Left lung (tissue), 14 donors: ENCODE data around the gene SACM1L. TPM values are rescaled to one million over a fixed set of nuclear protein-coding genes. Genes with fewer than 3 reads are reported as not detected.

Source experiments
- ATAC-seq: fragments of 200-7000 bp; cut with Tn5 transposase; one replicate; pipeline ENCODE4 v1.9.1; 2020; ENCODE audit warnings: moderate library complexity
- DNase-seq, 4 donors: peaks; one replicate each; pipeline ENCODE4 v3.0.0-alpha.2; 2013 to 2020
- H3K27ac ChIP-seq, 2 donors: fragments of 200-600 bp; sonication (generic) in 1 of 2; one replicate each; pipeline versions ENCODE4 v1.5.0 to v1.8.0; 2020 to 2021
- H3K27me3 ChIP-seq, 2 donors: fragments of 200-600 bp; sonication (generic) in 1 of 2; one replicate each; pipeline versions ENCODE4 v1.5.0 to v1.8.0; 2020 to 2021
- H3K36me3 ChIP-seq, 2 donors: fragments of 200-600 bp; sonication (generic) in 1 of 2; one replicate each; pipeline versions ENCODE4 v1.5.0 to v1.8.0; 2020 to 2021
- H3K4me1 ChIP-seq, 2 donors: fragments of 200-600 bp; one replicate each; pipeline ENCODE4 v1.8.0; 2021
- H3K4me3 ChIP-seq, 2 donors: fragments of 200-600 bp; sonication (generic) in 1 of 2; one replicate each; pipeline versions ENCODE4 v1.5.0 to v1.8.0; 2020 to 2021; ENCODE audit warnings: mild to moderate bottlenecking in 1 of 2
- H3K9me3 ChIP-seq, 2 donors: fragments of 200-600 bp; sonication (generic) in 1 of 2; one replicate each; pipeline versions ENCODE4 v1.5.0 to v1.8.0; 2020 to 2021
- intact Hi-C, 2 donors: fragments of 100-400 bp; cut with DNase I; formaldehyde crosslinking; loops; one replicate each; pipeline versions ENCODE4 v1.11.2 to v1.14.2; 2022
- long read RNA-seq, 12 donors: library from polyadenylated mRNA in 2 of 12; unstranded in 2 of 12; transcript quantifications; one replicate each; pipeline ENCODE4 v2.0.0 and lab custom pipeline, GENCODE V29; 2019 to 2026
- polyA plus RNA-seq, 6 donors: library from polyadenylated mRNA; unstranded; fragments of 120-200 nt; gene quantifications; one replicate each; pipeline ENCODE4 v1.2.1, GENCODE V29; 2013; ENCODE audit not compliant: insufficient read length in 6 of 6
- total RNA-seq, 2 donors: library from RNA; stranded (reverse); fragmentation: NEBNext Ultra II Directional; extraction: Animal tissue kit (Norgen Biotek cat#: 25700); gene quantifications; one replicate each; pipeline ENCODE4 v1.2.1, GENCODE V29; 2021
- TF ChIP-seq, protein P1 (sequence below), 2 donors: fragments of 200-600 bp; sonication (generic) in 1 of 2; IDR thresholded peaks; one replicate each; pipeline versions ENCODE4 v1.5.0 to v1.8.0; 2021; ENCODE audit warnings: antibody characterized with exemption in 2 of 2
- donor health status: DM: no; HTN: yes; CAD: no.
- donor health status: DM: no; HTN: no; CAD: no.

The SACM1L gene, protein sequence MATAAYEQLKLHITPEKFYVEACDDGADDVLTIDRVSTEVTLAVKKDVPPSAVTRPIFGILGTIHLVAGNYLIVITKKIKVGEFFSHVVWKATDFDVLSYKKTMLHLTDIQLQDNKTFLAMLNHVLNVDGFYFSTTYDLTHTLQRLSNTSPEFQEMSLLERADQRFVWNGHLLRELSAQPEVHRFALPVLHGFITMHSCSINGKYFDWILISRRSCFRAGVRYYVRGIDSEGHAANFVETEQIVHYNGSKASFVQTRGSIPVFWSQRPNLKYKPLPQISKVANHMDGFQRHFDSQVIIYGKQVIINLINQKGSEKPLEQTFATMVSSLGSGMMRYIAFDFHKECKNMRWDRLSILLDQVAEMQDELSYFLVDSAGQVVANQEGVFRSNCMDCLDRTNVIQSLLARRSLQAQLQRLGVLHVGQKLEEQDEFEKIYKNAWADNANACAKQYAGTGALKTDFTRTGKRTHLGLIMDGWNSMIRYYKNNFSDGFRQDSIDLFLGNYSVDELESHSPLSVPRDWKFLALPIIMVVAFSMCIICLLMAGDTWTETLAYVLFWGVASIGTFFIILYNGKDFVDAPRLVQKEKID
- 10 to 100 TPM; 58.2 to 69.8 TPM for total RNA-seq
- 100 to 1,000 TPM in 1 of 6 donors, 10 to 100 TPM in 5; 73.7 to 100 (median 85.6) TPM for polyA plus RNA-seq
- long read RNA-seq, donor 1, transcript SACM1L-201 (20 exons, 3,723 nt): major isoform, 7 of 125 reads
- long read RNA-seq, donor 1, partial matches to known transcripts: 111 of 125 reads
- long read RNA-seq, donor 1, other reads (novel, unspliced or antisense): 0 of 125 reads
- long read RNA-seq, donor 2, transcript SACM1L-201 (20 exons, 3,723 nt): major isoform, 8 of 20 reads
- long read RNA-seq, donor 2, partial matches to known transcripts: 6 of 20 reads
- long read RNA-seq, donor 2, other reads (novel, unspliced or antisense): 0 of 20 reads
- long read RNA-seq, donor 3, transcript SACM1L-201 (20 exons, 3,723 nt): major isoform, 5 of 6 reads
- long read RNA-seq, donor 3, partial matches to known transcripts: 0 of 6 reads
- long read RNA-seq, donor 3, other reads (novel, unspliced or antisense): 0 of 6 reads
- long read RNA-seq, donor 4: 0 reads
- long read RNA-seq, donor 5, partial matches to known transcripts: 26 of 33 reads
- long read RNA-seq, donor 5, other reads (novel, unspliced or antisense): 0 of 33 reads
- long read RNA-seq, donor 6, transcript SACM1L-201 (20 exons, 3,723 nt): major isoform, 9 of 11 reads
- long read RNA-seq, donor 6, partial matches to known transcripts: 0 of 11 reads
- long read RNA-seq, donor 6, other reads (novel, unspliced or antisense): 0 of 11 reads
- long read RNA-seq, donor 7, transcript SACM1L-201 (20 exons, 3,723 nt): major isoform, 7 of 9 reads
- long read RNA-seq, donor 7, partial matches to known transcripts: 0 of 9 reads
- long read RNA-seq, donor 7, other reads (novel, unspliced or antisense): 0 of 9 reads
- long read RNA-seq, donor 8, transcript SACM1L-201 (20 exons, 3,723 nt): major isoform, 11 of 14 reads
- long read RNA-seq, donor 8, partial matches to known transcripts: 0 of 14 reads
- long read RNA-seq, donor 8, other reads (novel, unspliced or antisense): 0 of 14 reads
- long read RNA-seq, donor 9, partial matches to known transcripts: 0 of 1 reads
- long read RNA-seq, donor 9, other reads (novel, unspliced or antisense): 0 of 1 reads
- long read RNA-seq, donor 10, partial matches to known transcripts: 0 of 1 reads
- long read RNA-seq, donor 10, other reads (novel, unspliced or antisense): 1 of 1 reads
- long read RNA-seq, donor 11, transcript SACM1L-201 (20 exons, 3,723 nt): major isoform, 7 of 14 reads
- long read RNA-seq, donor 11, partial matches to known transcripts: 5 of 14 reads
- long read RNA-seq, donor 11, other reads (novel, unspliced or antisense): 0 of 14 reads
- long read RNA-seq, donor 12, transcript SACM1L-201 (20 exons, 3,723 nt): major isoform, 10 of 20 reads
- long read RNA-seq, donor 12, partial matches to known transcripts: 5 of 20 reads
- long read RNA-seq, donor 12, other reads (novel, unspliced or antisense): 0 of 20 reads

DNA sequence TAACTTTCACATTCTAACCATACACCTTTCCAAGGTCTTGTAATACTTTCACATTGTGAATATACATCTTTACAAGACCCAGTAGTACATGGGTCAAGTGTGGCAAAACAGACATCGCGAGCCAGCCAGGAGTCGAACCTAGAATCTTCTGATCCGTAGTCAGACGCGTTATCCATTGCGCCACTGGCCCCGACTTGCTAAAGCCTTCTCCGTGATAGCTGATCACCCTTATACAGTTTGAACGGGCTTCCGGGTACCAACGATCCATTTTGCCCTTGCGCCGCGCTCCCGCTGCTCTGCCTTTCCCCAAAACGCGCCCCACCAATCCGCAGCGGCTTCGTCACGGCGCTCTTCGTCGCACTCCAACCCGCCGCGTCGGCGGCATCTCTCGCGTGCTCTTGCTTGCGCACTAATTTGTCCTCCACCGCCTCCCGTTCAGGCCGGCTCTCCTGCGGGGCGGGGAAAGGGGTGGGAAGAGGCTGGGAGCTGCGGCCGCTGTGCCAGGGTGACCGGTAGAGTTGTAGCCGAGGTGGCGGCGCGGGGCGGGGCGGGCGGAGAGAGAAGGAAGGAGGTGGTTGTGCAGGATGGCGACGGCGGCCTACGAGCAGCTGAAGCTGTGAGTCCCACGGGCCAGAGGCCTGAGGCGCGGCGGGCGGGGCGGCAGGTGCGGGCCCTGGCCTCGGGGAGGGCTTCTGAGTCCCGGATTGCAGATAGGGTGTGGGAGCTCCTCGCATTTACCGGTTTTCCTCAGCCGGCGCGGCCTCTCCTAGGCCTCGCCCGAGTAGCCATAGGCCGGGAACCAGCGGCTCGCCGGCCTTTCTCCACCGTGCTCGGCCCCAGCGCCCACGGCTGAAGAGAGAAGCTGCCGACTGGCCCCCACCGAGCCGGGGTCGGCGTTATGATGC lies at the start of gene SACM1L:
SACM1L (plus strand) TSS at position 515 of the 905 bp plus-strand sequence; CDS start at position 585, 70 bp downstream.
- ATAC-seq (peak; percentile 95), DNase-seq (peak; percentile 99 to 100 (median 99))
- no peaks in the 10 kb centered on the region for H3K27me3 ChIP-seq
- H3K27ac ChIP-seq: peak within 1 kb of the TSS; percentile 91 to 96
- intact Hi-C loops: no loop called here
- H3K9me3 ChIP-seq: no peaks in the 10 kb centered on the region
- H3K4me3 ChIP-seq: peak within 1 kb of the TSS; percentile 84 to 96
- peaks cover 7 to 52% of the 10 kb centered on the region in 2 donors for H3K4me1 ChIP-seq
- TF ChIP-seq, protein P1, sequence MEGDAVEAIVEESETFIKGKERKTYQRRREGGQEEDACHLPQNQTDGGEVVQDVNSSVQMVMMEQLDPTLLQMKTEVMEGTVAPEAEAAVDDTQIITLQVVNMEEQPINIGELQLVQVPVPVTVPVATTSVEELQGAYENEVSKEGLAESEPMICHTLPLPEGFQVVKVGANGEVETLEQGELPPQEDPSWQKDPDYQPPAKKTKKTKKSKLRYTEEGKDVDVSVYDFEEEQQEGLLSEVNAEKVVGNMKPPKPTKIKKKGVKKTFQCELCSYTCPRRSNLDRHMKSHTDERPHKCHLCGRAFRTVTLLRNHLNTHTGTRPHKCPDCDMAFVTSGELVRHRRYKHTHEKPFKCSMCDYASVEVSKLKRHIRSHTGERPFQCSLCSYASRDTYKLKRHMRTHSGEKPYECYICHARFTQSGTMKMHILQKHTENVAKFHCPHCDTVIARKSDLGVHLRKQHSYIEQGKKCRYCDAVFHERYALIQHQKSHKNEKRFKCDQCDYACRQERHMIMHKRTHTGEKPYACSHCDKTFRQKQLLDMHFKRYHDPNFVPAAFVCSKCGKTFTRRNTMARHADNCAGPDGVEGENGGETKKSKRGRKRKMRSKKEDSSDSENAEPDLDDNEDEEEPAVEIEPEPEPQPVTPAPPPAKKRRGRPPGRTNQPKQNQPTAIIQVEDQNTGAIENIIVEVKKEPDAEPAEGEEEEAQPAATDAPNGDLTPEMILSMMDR (IDR thresholded peaks at IDR 0.05): no peak
- peaks cover 0 to 10% of the 10 kb centered on the region in 2 donors for H3K36me3 ChIP-seq

- H3K27ac ChIP-seq: peak overlapping the region; percentile 39 to 58
Observed at GRCh38 chr3:45640091-45640507, 49.1 kb upstream of the SACM1L start.

GRCh38 chr3:45640724-45641361 lies 48.4 kb upstream of the SACM1L start:
- peaks cover 3 to 18% of the 10 kb centered on the region in 2 donors for H3K36me3 ChIP-seq
- no peak overlapping the region for H3K4me3 ChIP-seq
- peaks cover 26 to 76% of the 10 kb centered on the region in 2 donors for H3K4me1 ChIP-seq
- no peaks in the 10 kb centered on the region for H3K9me3 ChIP-seq
- ATAC-seq (no peak), DNase-seq (no peak)
- TF ChIP-seq, protein P1 (IDR thresholded peaks at IDR 0.05): no peak
- H3K27me3 ChIP-seq: no peaks in the 10 kb centered on the region
- peak overlapping the region; percentile 39 to 58 for H3K27ac ChIP-seq
- intact Hi-C loops: no loop called here

More at GRCh38 chr3:45640091-45640507, 49.1 kb upstream of the SACM1L start:
- intact Hi-C loops: no loop called here
- Histone ChIP-seq H3K4me3 (no peak overlapping the region), H3K27me3 (no peaks in the 10 kb centered on the region), H3K4me1 (peaks cover 22 to 73% of the 10 kb centered on the region in 2 donors), H3K36me3 (peaks cover 3 to 18% of the 10 kb centered on the region in 2 donors), H3K9me3 (no peaks in the 10 kb centered on the region)
- DNase-seq (no peak), ATAC-seq (no peak)
- TF ChIP-seq, protein P1 (IDR thresholded peaks at IDR 0.05): no peak
